SK-N-SH treated with all-trans-retinoic acid at 6 μM for 48 hours (cell line): Measurements from ENCODE around the gene TAF5L.

Experiments used
- CREB5 ChIP-seq: fragments of 250-450 bp; sonication (Bioruptor Pico); IDR thresholded peaks from 2 replicates; pipeline ENCODE4 v1.5.1; 2020; ENCODE audit warnings: low read depth, mild to moderate bottlenecking, moderate library complexity
- PATZ1 ChIP-seq: fragments of 250-450 bp; sonication (Bioruptor Pico); IDR thresholded peaks from 2 replicates; pipeline ENCODE4 v1.8.0; 2020; ENCODE audit warnings: mild to moderate bottlenecking, moderate library complexity, borderline replicate concordance
- PPARA ChIP-seq: fragments of 250-450 bp; sonication (Bioruptor Pico); IDR thresholded peaks from 2 replicates; pipeline ENCODE4 v1.5.0; 2020; ENCODE audit warnings: mild to moderate bottlenecking, borderline replicate concordance

GRCh38 chr1:229674042-229674441 lies 48.1 kb upstream of the TAF5L start:
- TF ChIP-seq CREB5 (CRISPR knock-in tag), result no peak
- TF ChIP-seq PATZ1 (CRISPR knock-in tag), result no peak
- no peak for TF ChIP-seq PPARA (CRISPR knock-in tag)
